IMR-90 (cell line): ENCODE data around the gene KRT6A. TPM values are rescaled to one million over a fixed set of nuclear protein-coding genes. Genes with fewer than 3 reads are reported as not detected.

ENCODE experiments used
- ATAC-seq: fragments of 200-7000 bp; cut with Tn5 transposase; 2 replicates; pipeline ENCODE4 v1.9.1; 2020; ENCODE audit warnings: low read depth, mild to moderate bottlenecking, moderate library complexity
- BruUV-seq: library from RNA; stranded (reverse); fragments of 400-500 nt; replicated peaks from 2 replicates; lab custom pipeline; 2021; lab: Mats Ljungman, UMichigan
- CTCF ChIA-PET: fragments of 300-600 bp; formaldehyde crosslinking; extraction: SDS; loops from one replicate; lab custom pipeline; 2021; ENCODE audit warnings: antibody characterized with exemption; lab: Yijun Ruan, JAX
- POLR2A ChIA-PET: fragments of 300-600 bp; sonication (Branson Sonifier 250); formaldehyde crosslinking; loops from one replicate; lab custom pipeline; 2022; ENCODE audit warnings: antibody characterized with exemption; ENCODE audit not compliant: unreplicated experiment; lab: Charles Lee
- DNase-seq: peaks from one replicate; pipeline ENCODE4 v3.0.0; 2013
- H2AFZ ChIP-seq: replicated peaks from 2 replicates; pipeline ENCODE3; 2013; ENCODE audit warnings: low read length, mild to moderate bottlenecking; ENCODE audit not compliant: poor library complexity
- H2AK5ac ChIP-seq: 2 replicates; pipeline ENCODE4 v1.6.1; 2013; ENCODE audit warnings: low read depth, low read length, inconsistent platforms
- H2AK9ac ChIP-seq: replicated peaks from 2 replicates; pipeline ENCODE3; 2013; ENCODE audit warnings: mild to moderate bottlenecking, low read depth, low read length, moderate library complexity; ENCODE audit not compliant: poor library complexity
- H2BK120ac ChIP-seq: 2 replicates; pipeline ENCODE4 v1.6.1; 2013; ENCODE audit warnings: low read depth, low read length, inconsistent platforms
- H2BK15ac ChIP-seq: 3 replicates; pipeline ENCODE4 v1.6.1; 2013; ENCODE audit warnings: low read depth, low read length, inconsistent platforms
- H2BK20ac ChIP-seq: 2 replicates; pipeline ENCODE4 v1.6.1; 2013; ENCODE audit warnings: low read depth, mild to moderate bottlenecking, inconsistent platforms, low read length, moderate library complexity
- H2BK5ac ChIP-seq: 2 replicates; pipeline ENCODE4 v1.6.1; 2013; ENCODE audit warnings: mild to moderate bottlenecking, low read depth, low read length, inconsistent platforms; ENCODE audit not compliant: poor library complexity, severe bottlenecking
- H3K14ac ChIP-seq: replicated peaks from 2 replicates; pipeline ENCODE4 v1.6.1; 2013; ENCODE audit warnings: low read depth, low read length, inconsistent platforms
- H3K18ac ChIP-seq: 2 replicates; pipeline ENCODE4 v1.6.1; 2013; ENCODE audit warnings: low read depth, low read length, control low read depth
- H3K23ac ChIP-seq: 2 replicates; pipeline ENCODE4 v1.6.1; 2013; ENCODE audit warnings: low read depth, low read length, inconsistent platforms
- H3K27ac ChIP-seq: 2 replicates; pipeline ENCODE4 v1.5.1; 2013; ENCODE audit warnings: mild to moderate bottlenecking, control low read depth, low read length; ENCODE audit not compliant: insufficient read depth
- H3K27me3 ChIP-seq: 2 replicates; pipeline ENCODE4 v1.6.1; 2013; ENCODE audit warnings: low read length; ENCODE audit not compliant: control insufficient read depth, insufficient read depth
- H3K36me3 ChIP-seq: 2 replicates; pipeline ENCODE4 v1.6.1; 2013; ENCODE audit warnings: low read length, mixed read lengths; ENCODE audit not compliant: control insufficient read depth, insufficient read depth
- H3K4ac ChIP-seq: 2 replicates; pipeline ENCODE4 v1.6.1; 2013; ENCODE audit warnings: low read depth, low read length, inconsistent platforms
- H3K4me1 ChIP-seq: 2 replicates; pipeline ENCODE4 v1.6.1; 2013; ENCODE audit warnings: low read length, mixed read lengths; ENCODE audit not compliant: control insufficient read depth, insufficient read depth
- H3K4me2 ChIP-seq: 2 replicates; pipeline ENCODE4 v1.6.1; 2013; ENCODE audit warnings: low read depth, mild to moderate bottlenecking, control low read depth, low read length, moderate library complexity
- H3K4me3 ChIP-seq: 2 replicates; pipeline ENCODE4 v1.5.1; 2013; ENCODE audit warnings: low read depth, mild to moderate bottlenecking, control low read depth, low read length, moderate library complexity; ENCODE audit not compliant: insufficient read depth
- H3K56ac ChIP-seq: 2 replicates; pipeline ENCODE4 v1.6.1; 2013; ENCODE audit warnings: low read length, inconsistent platforms; ENCODE audit not compliant: insufficient read depth; ENCODE audit errors: extremely low read depth
- H3K79me1 ChIP-seq, 2 experiments: 2 replicates each; pipeline ENCODE4 v1.6.1; 2013; ENCODE audit warnings: low read length in 2 of 2, inconsistent platforms in 1 of 2, low read depth in 1 of 2
- H3K9ac ChIP-seq: 2 replicates; pipeline ENCODE4 v1.6.1; 2013; ENCODE audit warnings: low read depth, low read length, control low read depth
- H3K9me1 ChIP-seq: 2 replicates; pipeline ENCODE4 v1.6.1; 2013; ENCODE audit warnings: low read length, inconsistent platforms; ENCODE audit not compliant: insufficient read depth
- H3K9me3 ChIP-seq: 2 replicates; pipeline ENCODE4 v1.6.1; 2013; ENCODE audit warnings: low read length; ENCODE audit not compliant: control insufficient read depth, insufficient read depth
- H4K20me1 ChIP-seq: 2 replicates; pipeline ENCODE4 v1.6.1; 2013; ENCODE audit warnings: low read length, inconsistent platforms; ENCODE audit not compliant: insufficient read depth
- H4K5ac ChIP-seq: 2 replicates; pipeline ENCODE4 v1.6.1; 2013; ENCODE audit warnings: mild to moderate bottlenecking, low read depth, low read length, control low read depth
- H4K8ac ChIP-seq, 2 experiments: 2 replicates each; pipeline ENCODE4 v1.6.1; 2013; ENCODE audit warnings: low read depth in 2 of 2, low read length in 2 of 2, control low read depth in 1 of 2, inconsistent platforms in 1 of 2
- H4K91ac ChIP-seq: 2 replicates; pipeline ENCODE4 v1.6.1; 2013; ENCODE audit warnings: low read depth, low read length, inconsistent platforms; ENCODE audit not compliant: insufficient read depth
- BHLHE40 ChIP-seq: fragments of 150-350 bp; IDR thresholded peaks from 2 replicates; pipeline ENCODE4 v1.6.1; 2016; ENCODE audit warnings: mild to moderate bottlenecking, low read depth, low read length
- FOS ChIP-seq: fragments of 150-350 bp; IDR thresholded peaks from 2 replicates; pipeline ENCODE4 v1.6.1; 2016; ENCODE audit warnings: low read depth, low read length
- NFE2L2 ChIP-seq: fragments of 150-350 bp; IDR thresholded peaks from 2 replicates; pipeline ENCODE4 v1.6.1; 2016; ENCODE audit warnings: low read depth, mild to moderate bottlenecking, low read length
- RFX5 ChIP-seq: IDR thresholded peaks from 2 replicates; pipeline ENCODE4 v1.8.0; 2012; ENCODE audit warnings: low read depth, mild to moderate bottlenecking, low read length, moderate library complexity
- SMC3 ChIP-seq: fragments of 150-350 bp; IDR thresholded peaks from 2 replicates; pipeline ENCODE4 v1.6.1; 2016; ENCODE audit warnings: low read depth, mild to moderate bottlenecking, antibody characterized with exemption, low read length, moderate library complexity
- USF2 ChIP-seq: fragments of 150-350 bp; IDR thresholded peaks from 2 replicates; pipeline ENCODE4 v1.6.1; 2017; ENCODE audit warnings: mild to moderate bottlenecking, antibody characterized with exemption, low read length, low read depth
- WGBS, 2 experiments: methylation state at CpG; one replicate each; pipeline versions ENCODE4 v1.1.5 to v1.1.7; 2013; ENCODE audit warnings: missing lambda C conversion rate in 2 of 2; ENCODE audit not compliant: insufficient read length in 1 of 2; ENCODE audit errors: extremely low coverage in 2 of 2; 5-methylcytosine and 5-hydroxymethylcytosine counted together
- dilution Hi-C: fragments of 300-500 bp; cut with HindIII; formaldehyde crosslinking; loops from one replicate; pipeline ENCODE4 v1.14.3; 2018; ENCODE audit warnings: low sequenced_read_pairs; ENCODE audit not compliant: unreplicated experiment
- in situ Hi-C: fragments of 300-500 bp; cut with MboI; formaldehyde crosslinking; loops from 3 replicates; pipeline ENCODE4 v1.14.3; 2019; ENCODE audit warnings: low sequenced_read_pairs, inconsistent platforms, mixed read lengths
- intact Hi-C: fragments of 100-400 bp; cut with micrococcal nuclease; formaldehyde crosslinking; loops from 2 replicates; pipeline ENCODE4 v1.10.0; 2022
- polyA plus RNA-seq, 3 experiments: library from polyadenylated mRNA; depleted of rRNA; stranded (reverse); fragments of >200 nt; gene quantifications; 2 replicates each; pipeline ENCODE4 v1.2.3, GENCODE V29; 2012; ENCODE audit warnings: low replicate concordance in 1 of 3
- total RNA-seq: library from RNA; depleted of rRNA; stranded (reverse); fragments of >200 nt; gene quantifications from 2 replicates; pipeline ENCODE4 v1.2.3, GENCODE V29; 2012

Gene KRT6A
- total and polyA plus RNA-seq, 2 of the 4 experiments (the other 2 are of a cell fraction): not detected

- BruUV-seq: no TSS peak
- Histone ChIP-seq H3K14ac (no peak overlapping the region), H3K56ac (no peak overlapping the region), H3K4me1 (no peaks in the 10 kb centered on the region), H3K27me3 (peaks cover 11% of the 10 kb centered on the region), H3K4me3 (no peak overlapping the region), H3K4me2 (no peak overlapping the region), H4K5ac (no peak overlapping the region), H4K91ac (no peak overlapping the region), H3K4ac (no peak overlapping the region), H3K27ac (no peak overlapping the region), H3K23ac (no peak overlapping the region), H2AFZ (no peak overlapping the region), H4K8ac (no peak overlapping the region), H2BK20ac (no peak overlapping the region), H3K9me3 (no peaks in the 10 kb centered on the region), H4K20me1 (no peaks in the 10 kb centered on the region), H3K9ac (no peak overlapping the region), H2AK5ac (no peak overlapping the region), H3K79me1 (no peaks in the 10 kb centered on the region), H3K36me3 (no peaks in the 10 kb centered on the region), H2BK5ac (no peak overlapping the region), H3K18ac (no peak overlapping the region), H2BK120ac (no peak overlapping the region), H2BK15ac (no peak overlapping the region), H2AK9ac (no peak overlapping the region), H3K9me1 (no peaks in the 10 kb centered on the region)
- intact Hi-C loops: no loop called here
- ATAC-seq (no peak), DNase-seq (no peak)
- dilution Hi-C loops: no loop called here
- CTCF ChIA-PET: no interaction called here
- in situ Hi-C loops: no loop called here
- TF ChIP-seq FOS (no peak), SMC3 (no peak), RFX5 (no peak), USF2 (no peak), NFE2L2 (no peak), BHLHE40 (no peak)
- no CpG with 5 or more reads among the region's 3 CpGs for WGBS, 2 experiments
- POLR2A ChIA-PET: no interaction called here
Measured at GRCh38 chr12:52495389-52495788, 2.3 kb upstream of the KRT6A start.
